NB4 (cell line): ENCODE data around the gene DMKN.

Source experiments
- DNase-seq: peaks from one replicate; pipeline ENCODE4 v3.0.0; 2010; ENCODE audit warnings: low read depth
- H3K4me3 ChIP-seq: one replicate; pipeline ENCODE4 v1.5.1; 2011; ENCODE audit warnings: mild to moderate bottlenecking, low read depth, low read length, moderate library complexity
- CTCF ChIP-seq: IDR thresholded peaks from one replicate; pipeline ENCODE4 v1.5.1; 2012; ENCODE audit warnings: low read depth, low read length
- MAX ChIP-seq: IDR thresholded peaks from 2 replicates; pipeline ENCODE4 v1.6.1; 2011; ENCODE audit warnings: low read depth, low read length
- MYC ChIP-seq: IDR thresholded peaks from 2 replicates; pipeline ENCODE4 v1.6.1; 2011; ENCODE audit warnings: low read depth, low read length
- POLR2A ChIP-seq: IDR thresholded peaks from 2 replicates; pipeline ENCODE4 v1.6.1; 2011; ENCODE audit warnings: mild to moderate bottlenecking; ENCODE audit not compliant: insufficient read length; ENCODE audit errors: extremely low read depth

The DMKN gene

GRCh38 chr19:35451338-35452096 is 61.9 kb downstream of the DMKN start:
- no peak overlapping the region for H3K4me3 ChIP-seq
- no peak for DNase-seq
- no peak for TF ChIP-seq MAX

- H3K4me3 ChIP-seq, result no peak overlapping the region
- no peak for DNase-seq
- no peak for TF ChIP-seq MAX
- no peak for TF ChIP-seq CTCF
- TF ChIP-seq POLR2A, result no peak
- TF ChIP-seq MYC, result no peak
Observed at GRCh38 chr19:35449359-35450043, 63.9 kb downstream of the DMKN start.

- no peak within 1 kb of the TSS for H3K4me3 ChIP-seq
- DNase-seq, result no peak
- TF ChIP-seq MYC (no peak), MAX (no peak), CTCF (no peak), POLR2A (no peak)
Observed at GRCh38 chr19:35447606-35448469, 65.6 kb downstream of the DMKN start, which contains the start of gene FFAR2. FFAR2 (plus strand) TSS chr19:35448257; CDS start chr19:35449715, 1,458 bp downstream.
